Left ventricle myocardium superior (tissue), 1 donor: Measurements from ENCODE around the gene CLDN7. TPM values are rescaled to one million over a fixed set of nuclear protein-coding genes. Genes with fewer than 3 reads are reported as not detected.
A peak's percentile ranks its signal among the peaks of the same experiment; 100 is the strongest.
"Not testable (repeated sequence)": the region's sequence is repeated elsewhere in the genome, so short reads cannot be mapped to it uniquely, and the experiment has no call there.

Experiments used
- ATAC-seq: fragments of 200-7000 bp; cut with Tn5 transposase; one replicate; pipeline ENCODE4 v1.9.1; 2020; ENCODE audit warnings: mild to moderate bottlenecking, moderate library complexity
- DNase-seq: peaks from one replicate; pipeline ENCODE4 v3.0.0-alpha.2; 2020
- intact Hi-C: fragments of 100-400 bp; cut with micrococcal nuclease; formaldehyde crosslinking; loops from one replicate; pipeline ENCODE4 v1.11.0; 2022
- total RNA-seq: library from RNA; stranded (reverse); fragmentation: NEBNext Ultra II Directional; extraction: Animal tissue kit (Norgen Biotek cat#: 25700); gene quantifications from one replicate; pipeline ENCODE4 v1.2.1, GENCODE V29; 2021
- donor health status: DM: no; HTN: yes; CAD: no; lungs with severe emphysema.

CLDN7 gene
- total RNA-seq, 1 donor from 2014 or later = 1.8 TPM

DNA sequence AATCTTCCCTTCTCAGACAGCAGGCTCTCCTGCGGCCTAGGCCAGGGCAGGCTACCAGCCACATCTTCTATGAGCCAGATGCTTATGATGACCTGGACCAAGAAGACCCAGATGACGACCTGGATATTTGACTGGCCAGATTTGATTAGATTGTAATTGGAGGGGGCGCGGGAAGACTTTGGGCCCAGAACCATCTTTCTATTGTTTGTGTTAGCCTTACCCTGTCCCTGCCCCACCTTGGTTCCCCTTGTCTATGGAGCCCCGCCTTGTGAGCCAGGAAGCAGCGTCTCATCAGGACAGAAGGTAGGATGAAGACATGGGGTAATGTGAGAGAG is 2.8 kb downstream of the CLDN7 start:
- DNase-seq = no peak
- intact Hi-C loops = no loop called here
- ATAC-seq = no peak

DNA sequence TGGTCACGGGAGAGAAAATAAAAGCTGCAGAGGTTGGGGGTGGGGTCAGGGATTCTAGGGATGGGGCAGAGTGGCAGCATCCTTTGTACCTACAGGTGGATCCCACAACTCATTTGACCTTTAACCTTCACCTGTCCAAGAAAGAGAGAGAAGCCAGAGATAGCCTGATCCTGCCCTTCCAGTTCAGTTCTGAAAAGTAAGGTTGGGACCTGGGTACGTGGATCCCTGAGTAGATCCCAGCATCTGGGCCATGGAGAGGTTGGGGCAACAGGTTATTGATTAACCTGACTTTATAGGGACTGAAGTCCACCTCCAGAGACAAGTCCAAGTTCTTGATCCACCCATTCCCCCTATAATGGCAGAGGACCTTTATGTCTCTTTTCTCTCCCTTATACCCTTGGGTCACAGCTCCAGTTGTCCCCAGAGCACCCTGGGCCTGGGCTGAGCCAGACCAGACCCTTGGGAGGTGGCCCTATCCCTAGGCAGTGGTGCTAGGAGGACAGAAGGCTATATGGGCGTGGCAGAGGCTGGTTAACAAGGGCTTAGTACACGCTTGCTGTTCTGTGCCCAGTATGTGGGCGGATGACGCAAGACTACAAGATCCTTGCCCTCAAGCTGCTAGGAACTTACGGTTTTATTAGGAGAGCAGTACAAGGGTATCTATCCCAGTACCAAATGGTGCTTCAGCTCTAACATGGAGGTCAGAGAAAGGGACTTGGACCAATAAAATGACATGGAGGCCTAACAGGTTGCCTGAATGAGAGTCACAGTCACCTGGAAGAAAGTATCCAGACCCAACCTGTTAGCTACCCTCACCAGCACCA is 3.3 kb downstream of the CLDN7 start:
- intact Hi-C loops = no loop called here
- ATAC-seq = no peak
- DNase-seq = no peak

DNA sequence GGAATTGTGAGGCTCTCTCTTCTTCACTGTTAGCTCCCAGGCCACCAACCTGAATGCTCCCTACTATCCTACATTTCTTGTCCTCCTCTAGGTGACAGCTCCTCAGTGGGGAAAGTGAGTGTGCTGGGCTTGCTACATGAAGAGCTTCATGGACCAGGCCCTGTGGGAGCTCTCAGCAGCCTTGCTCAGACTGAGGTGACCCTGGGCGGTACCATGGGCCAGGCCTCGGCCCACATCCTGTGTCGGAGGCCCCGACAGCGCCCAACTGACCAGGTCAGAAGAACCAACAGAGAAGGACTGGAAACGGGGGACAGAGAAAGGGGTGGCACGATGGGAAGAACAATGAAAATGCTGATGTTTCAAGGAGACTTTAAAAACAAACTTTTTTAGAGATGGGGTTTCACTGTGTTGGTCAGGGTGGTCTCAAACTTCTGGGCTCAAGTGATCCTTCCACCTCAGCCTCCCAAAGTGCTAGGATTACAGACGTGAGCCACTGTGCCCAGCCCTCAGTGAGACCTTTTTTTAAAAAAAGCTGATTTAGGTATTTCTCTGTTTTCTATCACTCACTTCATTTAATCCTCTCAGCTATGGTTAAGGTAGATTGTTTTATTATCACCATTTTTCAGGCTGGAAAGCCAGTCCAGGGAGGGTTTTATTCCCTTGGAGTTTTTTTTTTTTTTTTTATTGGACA is 5.4 kb downstream of the CLDN7 start:
- ATAC-seq (no peak), DNase-seq (no peak)
- intact Hi-C loops = no loop called here

DNA sequence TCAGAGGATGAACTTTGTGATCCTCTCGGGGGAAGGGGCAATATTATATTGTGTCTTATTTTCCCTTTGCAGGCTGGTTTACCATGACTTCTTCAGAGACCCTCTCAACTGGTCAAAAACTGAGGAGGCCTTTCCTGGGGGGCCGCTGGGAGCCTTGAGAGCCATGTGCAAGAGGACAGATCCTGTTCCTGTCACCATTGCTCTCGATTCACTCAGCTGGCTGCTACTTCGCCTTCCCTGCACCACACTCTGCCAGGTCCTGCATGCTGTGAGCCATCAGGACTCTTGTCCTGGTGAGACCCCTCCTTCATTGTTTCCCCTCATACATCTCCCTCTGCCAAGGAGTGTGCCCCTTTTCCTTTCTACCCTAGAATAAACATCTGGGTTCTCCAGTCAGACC is 7.8 kb downstream of the CLDN7 start:
- no peak for ATAC-seq
- no peak for DNase-seq
- intact Hi-C loops = no loop called here

GRCh38 chr17:7253082-7253481 is 9.2 kb downstream of the CLDN7 start:
- DNase-seq (no peak), ATAC-seq (no peak)
- intact Hi-C loops = no loop called here

GRCh38 chr17:7252176-7253043 is 9.9 kb downstream of the CLDN7 start, which contains the start of gene ELP5:
ELP5 (plus strand) TSS chr17:7252215; CDS start chr17:7252551, 336 bp downstream.
- DNase-seq (peak; percentile 96), ATAC-seq (peak; percentile 80)
- intact Hi-C loops = no loop called here

GRCh38 chr17:7251661-7252175 is 10.6 kb downstream of the CLDN7 start, which contains the start of gene CTDNEP1:
CTDNEP1 (minus strand) TSS chr17:7251734; CDS start chr17:7251296, 438 bp downstream.
- intact Hi-C loops = no loop called here
- ATAC-seq (peak; percentile 94), DNase-seq (peak; percentile 99)

DNA sequence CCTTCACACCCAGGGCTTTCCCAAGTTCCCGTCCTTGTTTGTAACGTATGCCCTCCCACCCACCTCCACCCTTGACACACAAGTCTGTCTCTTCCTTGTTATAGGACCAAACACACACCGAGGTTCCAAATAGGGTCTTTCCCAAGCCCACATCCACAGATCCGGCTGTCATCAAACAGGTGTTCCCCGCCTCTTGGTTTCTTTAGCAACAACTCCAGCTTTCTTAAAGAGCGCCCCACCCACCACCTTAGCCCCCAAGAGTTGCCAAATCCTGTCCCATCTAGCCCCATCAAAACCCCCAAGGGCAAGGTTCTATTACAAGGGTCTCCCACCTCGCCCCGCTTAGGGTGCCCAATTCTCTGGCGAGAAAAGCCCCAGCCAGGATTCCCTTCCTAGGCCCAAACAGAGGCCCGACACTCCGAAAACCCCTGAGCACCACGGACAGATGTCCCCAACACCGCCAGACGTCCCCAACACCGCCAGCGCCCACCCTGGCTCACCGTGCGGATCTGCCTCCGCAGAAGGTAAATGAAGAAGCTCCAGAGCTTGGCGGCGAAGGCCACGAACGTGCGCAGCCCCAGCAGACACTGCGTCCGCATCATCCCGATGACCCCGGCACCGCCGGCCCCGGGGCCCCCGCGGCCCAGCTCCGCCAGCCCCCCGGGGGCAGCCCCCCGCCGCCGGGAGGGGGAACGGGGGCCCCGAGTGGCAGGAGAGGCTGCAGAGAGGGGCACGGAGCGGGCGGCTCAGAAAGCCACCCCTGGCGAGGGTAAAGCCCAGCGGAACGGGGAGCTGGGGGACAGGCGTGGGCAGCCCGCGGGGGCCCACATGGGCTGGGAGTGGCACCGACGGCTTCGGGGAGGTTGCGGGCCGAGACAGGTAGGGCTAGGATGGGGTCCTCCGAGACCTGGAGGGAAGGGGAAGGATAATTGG is 11.3 kb downstream of the CLDN7 start:
- ATAC-seq (no peak), DNase-seq (peak; percentile 41)
- intact Hi-C loops = no loop called here

DNA sequence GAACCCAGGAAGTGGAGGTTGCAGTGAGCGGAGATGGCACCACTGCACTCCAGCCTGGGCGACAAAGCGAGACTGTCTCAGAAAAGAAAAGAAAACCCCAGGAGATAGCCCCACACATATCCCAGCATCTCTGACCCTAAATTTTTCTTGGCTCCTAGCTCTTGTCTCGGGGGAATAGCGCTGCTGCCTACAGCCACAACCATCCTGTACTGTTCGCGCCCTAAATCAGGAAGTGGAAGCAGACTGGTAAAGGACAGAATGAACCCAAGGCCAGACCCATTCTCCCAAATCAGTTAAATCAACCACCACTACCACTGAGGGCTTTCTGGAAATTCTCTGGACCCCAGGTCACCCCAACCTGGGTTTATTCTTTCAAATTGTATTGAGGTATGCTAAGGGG is 12.4 kb downstream of the CLDN7 start:
- DNase-seq (no peak), ATAC-seq (no peak)
- intact Hi-C loops = no loop called here

- ATAC-seq = no peak
- intact Hi-C loops = no loop called here
- no peak for DNase-seq
These were observed 13.1 kb downstream of the CLDN7 start for GRCh38 chr17:7249214-7249613.

DNA sequence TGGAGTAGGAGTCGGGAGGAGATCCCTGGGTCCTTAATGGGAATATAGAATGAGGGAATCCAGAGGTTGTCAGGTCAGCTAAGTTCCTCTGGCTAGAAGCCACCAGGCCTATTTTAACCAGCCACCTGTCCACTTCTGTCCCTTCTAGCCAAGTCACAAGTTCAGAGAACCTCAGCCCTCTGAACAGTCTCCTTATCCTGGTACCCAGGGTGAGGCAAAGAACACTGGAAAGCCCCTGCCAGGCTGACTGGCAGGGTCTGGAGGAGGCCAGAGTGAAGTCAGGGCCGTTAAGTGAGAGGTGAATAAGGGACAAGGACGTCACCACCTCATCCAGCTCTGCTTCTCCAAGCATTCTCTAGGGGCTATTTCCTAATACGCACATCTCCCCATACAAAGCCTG is 13.5 kb downstream of the CLDN7 start:
- intact Hi-C loops = no loop called here
- no peak for DNase-seq
- no peak for ATAC-seq

- DNase-seq = no peak
- intact Hi-C loops = no loop called here
- no peak for ATAC-seq
These were observed 15.5 kb downstream of the CLDN7 start for GRCh38 chr17:7246779-7247178.

- DNase-seq, intact Hi-C loops, ATAC-seq: not testable (repeated sequence)
These were observed 18.4 kb downstream of the CLDN7 start for GRCh38 chr17:7243838-7244237.

- DNase-seq (no peak), ATAC-seq (no peak)
- intact Hi-C loops = no loop called here
These were observed 18.9 kb downstream of the CLDN7 start for GRCh38 chr17:7243453-7243729.

DNA sequence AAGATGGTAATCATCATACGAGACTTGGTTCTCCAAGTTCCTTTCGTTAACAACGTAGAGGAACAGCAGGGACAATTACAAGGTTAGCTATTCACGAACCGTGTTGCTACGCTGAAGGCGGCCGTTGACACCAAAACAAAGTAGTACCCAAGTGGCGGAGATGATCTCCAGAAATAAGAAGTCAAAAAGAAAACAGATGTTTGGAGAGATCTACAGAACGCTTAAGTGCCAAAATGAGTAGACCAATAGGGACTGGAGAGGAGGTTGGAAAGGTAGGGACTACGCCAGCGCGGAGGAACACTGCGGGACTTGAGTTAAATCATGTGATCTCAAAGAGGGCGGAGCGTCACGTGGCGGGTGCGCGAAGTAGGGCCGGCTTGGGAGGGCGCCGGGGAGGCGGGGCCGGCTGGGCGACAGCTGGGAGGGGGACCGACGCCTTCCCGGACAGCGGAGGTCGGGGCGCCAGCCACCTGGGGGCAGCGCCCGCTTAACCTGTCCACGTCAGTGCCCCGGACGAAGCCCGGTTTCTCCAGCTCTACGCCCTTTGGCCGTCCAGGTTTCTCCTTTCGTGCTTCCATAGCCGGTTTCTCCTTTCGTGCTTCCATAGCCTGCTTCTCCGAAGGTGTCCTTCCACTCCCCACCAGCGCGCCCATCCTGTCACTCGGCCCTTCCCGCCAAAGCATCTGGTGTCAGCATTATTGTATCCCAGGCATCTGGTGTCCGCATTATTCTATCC is 19.4 kb downstream of the CLDN7 start:
- DNase-seq = peak; percentile 98
- intact Hi-C loops = no loop called here
- peak; percentile 63 for ATAC-seq

DNA sequence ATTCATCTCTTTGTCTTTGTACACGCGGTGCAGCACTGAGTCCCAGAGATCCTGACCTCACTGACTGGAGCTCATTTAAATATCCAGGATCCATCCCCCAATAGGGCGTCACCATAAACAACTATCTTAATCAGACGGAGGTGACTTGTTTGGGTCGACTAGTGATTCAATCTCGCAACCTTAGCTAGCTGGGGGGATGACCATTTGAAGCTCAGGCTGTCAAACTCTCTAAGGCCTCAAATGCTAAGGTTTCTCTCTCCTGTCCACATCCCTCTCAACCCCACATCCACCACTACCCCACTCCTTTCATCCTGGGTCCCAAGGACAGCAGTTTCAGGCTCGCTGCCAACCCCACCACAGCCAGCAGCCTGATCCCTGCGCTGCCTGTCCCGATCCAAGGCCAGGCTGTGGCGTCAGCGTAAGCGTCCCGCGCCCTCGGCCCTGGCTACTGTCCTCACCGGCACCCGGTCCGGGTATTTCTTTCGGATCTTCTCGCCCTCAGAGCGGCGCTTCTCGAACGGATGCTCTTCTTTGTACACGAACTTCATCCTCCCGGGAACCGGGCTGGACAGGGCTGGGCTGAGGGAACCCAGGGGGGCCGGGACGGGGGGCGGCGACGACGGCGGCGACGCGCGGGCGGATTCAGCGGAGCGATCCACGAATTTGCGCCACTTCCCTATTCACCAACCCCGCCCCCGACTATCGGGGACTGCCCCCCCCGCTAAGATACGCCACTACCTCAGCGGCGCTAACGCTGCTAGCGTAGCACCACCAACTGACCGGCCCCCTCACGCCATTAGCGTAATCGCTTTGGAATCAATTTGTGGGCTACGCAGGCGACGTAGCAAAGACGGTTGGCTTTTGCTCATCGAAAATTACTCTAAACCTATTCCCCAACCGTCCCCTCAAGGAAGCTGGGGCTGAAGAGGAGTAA is 20.2 kb downstream of the CLDN7 start, which contains the start of gene GABARAP:
GABARAP (minus strand) TSS at position 667 of the 934 bp plus-strand sequence; CDS start at position 548, 119 bp downstream.
- peak; percentile 52 for ATAC-seq
- intact Hi-C loops = no loop called here
- peak; percentile 95 for DNase-seq
